Measurements from ENCODE around the gene SLC1A3.

SLC1A3 gene

GRCh38 chr5:36722900-36723299 is 116.5 kb downstream of the SLC1A3 start:
- peak; percentile 20 for DNase-seq

DNA sequence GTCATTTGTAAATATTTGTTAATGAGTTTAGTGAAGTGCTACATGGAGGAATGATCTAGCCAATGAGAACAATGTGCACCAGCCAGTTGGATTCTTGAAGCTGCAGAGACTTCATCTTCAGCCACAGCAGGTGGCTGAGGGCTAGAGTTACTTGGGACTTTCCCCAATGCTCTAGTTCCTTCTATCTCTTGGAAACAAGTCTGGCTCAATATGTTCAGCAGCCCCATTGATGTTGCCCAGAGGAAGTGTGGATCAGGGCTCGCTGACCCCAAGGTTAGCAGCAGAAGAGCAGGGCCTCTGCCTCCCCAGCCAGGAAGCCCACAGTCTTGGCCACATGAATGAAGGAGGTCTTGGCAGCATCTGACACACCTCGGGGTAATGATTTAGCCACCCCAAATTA is 117.5 kb downstream of the SLC1A3 start:
- DNase-seq = no peak

DNA sequence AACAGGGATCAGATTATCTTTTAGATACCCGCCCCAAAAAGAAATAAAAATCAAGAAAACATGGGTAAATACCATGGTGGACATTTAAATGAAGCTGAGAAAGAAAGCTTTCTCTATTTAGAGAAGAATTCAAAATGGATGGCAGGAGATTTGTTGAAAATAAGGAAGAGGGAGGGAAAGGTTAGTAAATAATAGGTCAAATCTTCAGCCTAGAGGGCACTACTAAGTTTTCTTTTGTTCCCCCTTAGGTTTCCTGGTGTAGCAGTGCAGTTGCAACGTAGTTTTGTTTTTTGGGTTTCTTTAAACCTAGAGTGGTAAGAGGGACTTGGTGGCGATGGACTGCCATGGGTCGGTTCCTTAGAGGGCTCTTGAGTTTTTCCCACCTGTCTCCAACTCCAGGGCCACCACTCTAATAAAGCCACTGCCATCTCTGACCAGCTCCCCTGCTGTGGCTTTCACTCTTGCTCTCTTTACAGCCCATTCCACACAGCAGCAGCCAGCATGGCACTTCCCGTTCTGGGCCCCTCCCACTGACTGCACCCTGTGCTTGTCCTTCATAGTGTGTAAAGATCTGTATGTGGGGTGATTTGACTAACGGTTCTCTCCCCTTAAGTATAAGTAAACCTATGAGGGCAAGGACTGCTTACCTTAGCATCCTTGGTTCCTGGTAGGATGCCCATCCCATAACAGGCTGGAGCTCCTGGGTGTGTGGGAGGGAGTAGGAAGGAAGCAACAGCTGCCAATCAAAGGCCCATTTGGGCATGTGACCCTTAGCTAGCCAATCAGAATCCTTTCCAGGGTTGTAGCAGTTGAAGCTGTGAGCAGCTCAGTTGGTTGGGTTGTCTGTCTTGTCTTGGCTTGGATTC is 118.3 kb downstream of the SLC1A3 start:
- DNase-seq = peak; percentile 55

DNA sequence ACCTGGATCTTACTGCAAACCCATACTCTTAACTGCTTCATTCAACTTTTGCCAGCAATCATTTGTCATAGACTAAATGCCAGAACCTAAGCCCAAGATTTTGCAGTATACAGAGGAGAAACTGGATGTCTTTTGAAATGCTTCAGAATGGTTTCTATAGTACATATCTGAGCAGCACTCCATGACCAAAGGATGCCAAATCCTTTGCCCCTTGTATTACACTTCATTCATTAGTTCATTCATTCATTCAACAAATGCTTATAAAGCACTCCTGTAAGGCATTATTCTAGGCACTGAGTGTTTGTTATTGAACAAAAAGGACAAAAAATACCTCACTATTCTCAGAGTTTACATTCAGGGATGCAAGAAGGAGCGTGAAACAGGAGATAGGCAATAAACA is 119.9 kb downstream of the SLC1A3 start:
- DNase-seq = no peak

DNA sequence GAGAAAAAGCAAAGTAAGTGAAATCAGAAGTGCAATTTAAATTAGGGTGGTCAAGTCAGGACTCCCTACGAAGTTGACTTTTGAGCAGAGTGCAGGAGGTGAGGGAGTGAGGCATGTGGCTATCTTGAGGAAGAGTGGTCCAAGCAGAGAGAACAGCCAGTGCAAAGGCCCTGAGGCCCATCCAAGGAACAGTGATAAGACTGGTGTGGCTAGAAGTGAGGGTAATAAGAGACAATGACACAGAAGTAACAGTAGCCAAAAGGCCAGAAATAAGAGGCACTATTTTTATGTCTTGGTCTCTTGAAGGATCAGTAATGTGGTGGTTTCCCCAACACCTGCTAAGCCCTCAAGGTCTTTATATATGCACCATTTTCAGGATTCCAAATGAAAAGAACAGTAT is 120.4 kb downstream of the SLC1A3 start:
- no peak for DNase-seq

DNA sequence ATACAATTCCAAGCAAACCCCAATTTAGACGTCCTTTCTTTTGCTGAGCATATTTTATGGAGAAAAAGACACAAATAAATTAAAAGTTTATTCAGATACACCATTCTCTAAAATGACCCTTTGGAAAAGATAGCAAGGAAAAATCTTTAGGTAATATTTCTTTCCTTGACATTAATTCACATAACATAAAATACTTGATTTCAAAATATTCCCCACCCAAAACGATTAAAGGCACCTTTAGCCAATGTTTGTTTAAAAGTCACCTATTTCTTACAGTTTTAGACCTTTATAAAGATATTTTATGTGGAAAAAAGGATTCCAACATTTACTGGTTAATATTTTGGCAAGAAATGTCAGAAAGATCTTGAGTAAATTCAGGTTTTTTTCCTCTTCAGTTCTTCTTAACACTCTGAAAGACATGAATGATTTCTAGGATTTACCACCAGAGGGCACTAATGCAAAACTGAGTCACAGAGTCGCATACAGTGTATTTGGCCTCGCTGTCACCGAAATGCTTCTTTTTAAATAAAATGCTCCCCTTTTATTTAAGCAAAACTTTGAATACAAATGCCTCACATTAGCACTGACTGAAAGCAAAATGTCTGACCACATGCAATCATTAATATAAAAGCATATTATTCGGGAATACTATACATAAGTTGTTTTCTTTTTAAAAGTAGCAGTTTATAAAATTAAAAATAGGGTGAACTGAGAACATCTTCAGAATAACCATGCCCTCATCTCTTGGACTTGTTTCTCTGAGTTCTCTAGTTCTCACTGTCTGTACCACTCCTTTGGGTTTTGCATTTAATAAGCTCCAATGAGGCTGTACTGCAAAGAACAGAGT is 122.5 kb downstream of the SLC1A3 start:
- peak; percentile 59 for DNase-seq

- DNase-seq = no peak
Measured at GRCh38 chr5:36730537-36731216, 124.3 kb downstream of the SLC1A3 start.

GRCh38 chr5:36733183-36733582 is 126.8 kb downstream of the SLC1A3 start:
- no peak for DNase-seq

- no peak for DNase-seq
Measured at GRCh38 chr5:36734422-36734821, 128.0 kb downstream of the SLC1A3 start.

DNA sequence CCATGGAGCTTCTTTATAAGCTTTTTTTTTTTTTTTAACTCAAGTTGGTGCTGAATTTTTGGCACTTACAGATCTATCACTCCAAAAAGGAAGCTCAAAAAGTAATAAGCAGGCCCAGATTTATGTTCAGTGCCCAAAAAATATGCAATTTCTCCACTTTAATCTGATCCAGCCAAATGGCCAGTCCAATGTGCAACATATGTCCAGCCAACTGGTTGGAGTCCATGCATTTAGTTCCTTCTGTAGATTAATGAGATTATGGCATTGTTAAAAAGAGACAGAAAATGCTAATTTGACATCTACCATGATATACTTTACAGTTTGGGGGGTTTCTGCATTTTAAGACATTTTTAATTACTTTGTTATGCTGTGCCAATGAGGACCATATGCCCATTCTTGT is 129.5 kb downstream of the SLC1A3 start:
- no peak for DNase-seq
